Gastroesophageal sphincter (tissue), 3 donors: ENCODE results near the gene BTBD19.

Experiments used
- CTCF ChIP-seq, 4 experiments: fragments of 200-600 bp in 2 of 4; fragments of 450-650 bp in 2 of 4; sonication (generic) in 1 of 4; IDR thresholded peaks; one replicate each; pipeline ENCODE4 v1.5.1; 2017 to 2019; ENCODE audit warnings: antibody characterized with exemption in 4 of 4, mild to moderate bottlenecking in 2 of 4, moderate library complexity in 2 of 4
- EP300 ChIP-seq: sonication (generic); formaldehyde crosslinking; IDR thresholded peaks from one replicate; pipeline ENCODE4 v1.6.1; 2017; ENCODE audit warnings: antibody characterized with exemption, mild to moderate bottlenecking
- POLR2A ChIP-seq, 2 donors: fragments of 450-650 bp; IDR thresholded peaks; one replicate each; pipeline ENCODE4 v1.6.1; 2017; ENCODE audit warnings: antibody characterized with exemption in 2 of 2, mild to moderate bottlenecking in 2 of 2, moderate library complexity in 1 of 2
- POLR2AphosphoS5 ChIP-seq: sonication (generic); formaldehyde crosslinking; IDR thresholded peaks from one replicate; pipeline ENCODE4 v1.6.1; 2017; ENCODE audit warnings: antibody characterized with exemption

GRCh38 chr1:44808063-44808937 is at the start of gene BTBD19:
- TF ChIP-seq CTCF (IDR thresholded peaks at IDR 0.05) (no peak), POLR2A (IDR thresholded peaks at IDR 0.05) (peak in 1 of 2 donors; percentile 20), POLR2AphosphoS5 (no peak), EP300 (no peak)
